ENCODE results near the gene RCN2.
"Not testable (repeated sequence)": the region's sequence is repeated elsewhere in the genome, so short reads cannot be mapped to it uniquely, and the experiment has no call there.

GRCh38 chr15:76892836-76893235, 38.7 kb upstream of the RCN2 start:
- TF ChIP-seq CTCF (IDR thresholded peaks at IDR 0.05; ENCODE audit: borderline replicate concordance, extremely low read depth, low read length, poor library complexity, severe bottlenecking); EZH2 (IDR thresholded peaks at IDR 0.05; ENCODE audit: borderline replicate concordance, low read depth, low read length, severe bottlenecking): not testable (repeated sequence)
